Prostate gland (tissue), 2 donors: Measurements from ENCODE around the gene ABCA2.

Experiments used
- POLR2A ChIP-seq: fragments of 450-650 bp; IDR thresholded peaks from one replicate; pipeline ENCODE4 v1.6.1; 2016; ENCODE audit warnings: antibody characterized with exemption, mild to moderate bottlenecking
- TF ChIP-seq, protein P1 (sequence below), 4 experiments: fragments of 200-600 bp in 2 of 4; fragments of 450-650 bp in 2 of 4; sonication (generic) in 2 of 4; IDR thresholded peaks; 1 replicate in 3 of 4; 2 replicates in 1 of 4; pipeline ENCODE4 v1.5.1; 2016 to 2019; ENCODE audit warnings: antibody characterized with exemption in 4 of 4, mild to moderate bottlenecking in 2 of 4, moderate library complexity in 2 of 4

DNA sequence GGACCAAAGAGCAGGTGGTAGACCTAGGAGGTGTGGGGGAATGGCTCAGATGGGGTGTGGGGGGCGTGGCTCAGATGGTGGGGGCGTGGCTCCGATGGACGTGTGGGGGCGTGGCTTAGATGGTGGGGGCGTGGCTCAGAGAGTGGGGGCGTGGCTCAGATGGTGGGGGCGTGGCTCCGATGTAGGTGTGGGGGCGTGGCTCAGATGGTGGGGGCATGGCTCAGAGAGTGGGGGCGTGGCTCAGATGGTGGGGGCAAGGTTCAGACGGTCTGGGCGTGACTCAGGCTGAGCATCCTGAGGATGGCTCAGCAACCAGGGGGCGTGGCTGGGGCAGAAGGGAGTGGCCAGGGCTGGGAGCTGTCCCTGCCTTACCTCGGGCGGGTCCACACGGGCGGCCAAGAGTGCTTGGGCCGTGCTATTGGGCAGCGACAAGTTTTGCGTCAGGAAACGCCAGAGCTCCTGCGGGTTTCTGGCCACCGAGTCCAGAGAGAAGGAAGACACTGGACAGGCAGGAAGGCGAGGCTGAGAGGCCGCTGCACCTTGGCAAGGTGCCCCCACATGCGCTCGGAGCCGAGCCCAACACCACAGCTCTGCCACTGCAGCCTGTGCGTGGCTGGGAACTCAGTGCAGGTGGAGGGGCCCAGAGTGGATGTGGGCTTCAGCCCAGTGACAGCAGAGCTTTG is 5.9 kb downstream of the ABCA2 start:
- TF ChIP-seq POLR2A = no peak
- TF ChIP-seq, protein P1, sequence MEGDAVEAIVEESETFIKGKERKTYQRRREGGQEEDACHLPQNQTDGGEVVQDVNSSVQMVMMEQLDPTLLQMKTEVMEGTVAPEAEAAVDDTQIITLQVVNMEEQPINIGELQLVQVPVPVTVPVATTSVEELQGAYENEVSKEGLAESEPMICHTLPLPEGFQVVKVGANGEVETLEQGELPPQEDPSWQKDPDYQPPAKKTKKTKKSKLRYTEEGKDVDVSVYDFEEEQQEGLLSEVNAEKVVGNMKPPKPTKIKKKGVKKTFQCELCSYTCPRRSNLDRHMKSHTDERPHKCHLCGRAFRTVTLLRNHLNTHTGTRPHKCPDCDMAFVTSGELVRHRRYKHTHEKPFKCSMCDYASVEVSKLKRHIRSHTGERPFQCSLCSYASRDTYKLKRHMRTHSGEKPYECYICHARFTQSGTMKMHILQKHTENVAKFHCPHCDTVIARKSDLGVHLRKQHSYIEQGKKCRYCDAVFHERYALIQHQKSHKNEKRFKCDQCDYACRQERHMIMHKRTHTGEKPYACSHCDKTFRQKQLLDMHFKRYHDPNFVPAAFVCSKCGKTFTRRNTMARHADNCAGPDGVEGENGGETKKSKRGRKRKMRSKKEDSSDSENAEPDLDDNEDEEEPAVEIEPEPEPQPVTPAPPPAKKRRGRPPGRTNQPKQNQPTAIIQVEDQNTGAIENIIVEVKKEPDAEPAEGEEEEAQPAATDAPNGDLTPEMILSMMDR (IDR thresholded peaks at IDR 0.05) = no peak
